Muscle of leg (tissue), 11 donors: ENCODE data around the gene H2AZ1. TPM values are rescaled to one million over a fixed set of nuclear protein-coding genes. Genes with fewer than 3 reads are reported as not detected.

ENCODE experiments used
- DNase-seq: peaks from one replicate; pipeline ENCODE4 v3.0.0; 2013
- H3K27ac ChIP-seq: one replicate; pipeline ENCODE4 v1.5.1; 2013; ENCODE audit warnings: mild to moderate bottlenecking, low read length, control low read depth
- H3K27me3 ChIP-seq: one replicate; pipeline ENCODE4 v1.6.1; 2013; ENCODE audit warnings: low read length; ENCODE audit not compliant: control insufficient read depth, insufficient read depth
- H3K36me3 ChIP-seq: one replicate; pipeline ENCODE4 v1.6.1; 2013; ENCODE audit warnings: low read length; ENCODE audit not compliant: control insufficient read depth, insufficient read depth
- H3K4me1 ChIP-seq: one replicate; pipeline ENCODE4 v1.6.1; 2013; ENCODE audit warnings: low read length; ENCODE audit not compliant: control insufficient read depth, insufficient read depth
- H3K4me3 ChIP-seq: one replicate; pipeline ENCODE4 v1.5.1; 2013; ENCODE audit warnings: low read length, control low read depth
- H3K9me3 ChIP-seq: replicated peaks from 2 replicates; pipeline ENCODE4 v1.6.1; 2013; ENCODE audit warnings: low read depth, low read length; ENCODE audit not compliant: control insufficient read depth
- WGBS: methylation state at CpG from one replicate; pipeline ENCODE4 v1.1.5; 2013; ENCODE audit warnings: missing lambda C conversion rate; ENCODE audit not compliant: insufficient coverage; 5-methylcytosine and 5-hydroxymethylcytosine counted together
- polyA plus RNA-seq, 8 donors: library from polyadenylated mRNA; unstranded; fragments of 120-200 nt; gene quantifications; one replicate each; pipeline versions ENCODE4 v1.2.1 to v1.2.3, GENCODE V29; 2013; ENCODE audit warnings: inconsistent platforms in 1 of 8, low replicate concordance in 1 of 8; ENCODE audit not compliant: insufficient read length in 8 of 8, insufficient read depth in 1 of 8
- total RNA-seq: library from RNA; stranded (reverse); fragments of 120-200 nt; gene quantifications from one replicate; pipeline ENCODE4 v1.2.4, GENCODE V29; 2013

Gene H2AZ1
- total and polyA plus RNA-seq, 9 donors = 168 to 276 (median 222) TPM

- WGBS = 73% methylated on average over 2 of the region's 4 CpGs
- Histone ChIP-seq H3K27me3 (no peaks in the 10 kb centered on the region), H3K4me3 (no peak overlapping the region), H3K36me3 (peaks cover 2% of the 10 kb centered on the region), H3K27ac (peak overlapping the region; percentile 94), H3K9me3 (no peaks in the 10 kb centered on the region), H3K4me1 (peaks cover 15% of the 10 kb centered on the region)
- DNase-seq = peak; percentile 8
Observed at GRCh38 chr4:99947608-99948007, 2.5 kb downstream of the H2AZ1 start.

- peak overlapping the region; percentile 94 for H3K27ac ChIP-seq
- DNase-seq = no peak
- H3K36me3 ChIP-seq = peaks cover 2% of the 10 kb centered on the region
- peaks cover 15% of the 10 kb centered on the region for H3K4me1 ChIP-seq
- H3K4me3 ChIP-seq = peak overlapping the region; percentile 83
- 8% methylated on average over 3 of the region's 8 CpGs for WGBS
- H3K9me3 ChIP-seq = no peaks in the 10 kb centered on the region
- H3K27me3 ChIP-seq = no peaks in the 10 kb centered on the region
Observed at GRCh38 chr4:99947190-99947578, 2.9 kb downstream of the H2AZ1 start.

- DNase-seq = peak; percentile 89
- peak within 1 kb of the TSS; percentile 83 for H3K4me3 ChIP-seq
- peaks cover 15% of the 10 kb centered on the region for H3K4me1 ChIP-seq
- peak within 1 kb of the TSS; percentile 94 for H3K27ac ChIP-seq
- WGBS = 2% methylated on average over 87 of the region's 87 CpGs
- no peaks in the 10 kb centered on the region for H3K9me3 ChIP-seq
- no peaks in the 10 kb centered on the region for H3K27me3 ChIP-seq
- peaks cover 2% of the 10 kb centered on the region for H3K36me3 ChIP-seq
Observed at GRCh38 chr4:99946356-99947189, 3.5 kb downstream of the H2AZ1 start, which contains the start of gene DNAJB14. TSS of gene DNAJB14 (minus strand) at chr4:99946618. CDS start at chr4:99946571, 47 bp downstream.

GRCh38 chr4:99945718-99946355 lies 4.2 kb downstream of the H2AZ1 start:
- Histone ChIP-seq H3K27me3 (no peaks in the 10 kb centered on the region), H3K4me3 (peak overlapping the region; percentile 83), H3K9me3 (no peaks in the 10 kb centered on the region), H3K27ac (peak overlapping the region; percentile 93), H3K36me3 (peaks cover 2% of the 10 kb centered on the region), H3K4me1 (peaks cover 13% of the 10 kb centered on the region)
- peak; percentile 49 for DNase-seq
- WGBS = under 1% methylated on average over 17 of the region's 25 CpGs

- no CpG with 5 or more reads among the region's 2 CpGs for WGBS
- Histone ChIP-seq H3K4me1 (peaks cover 13% of the 10 kb centered on the region), H3K27me3 (no peaks in the 10 kb centered on the region), H3K27ac (no peak overlapping the region), H3K4me3 (no peak overlapping the region), H3K9me3 (no peaks in the 10 kb centered on the region), H3K36me3 (peaks cover 2% of the 10 kb centered on the region)
- DNase-seq = no peak
Observed at GRCh38 chr4:99943904-99944437, 6.1 kb downstream of the H2AZ1 start.

- Histone ChIP-seq H3K27ac (no peak overlapping the region), H3K4me1 (no peaks in the 10 kb centered on the region), H3K27me3 (no peaks in the 10 kb centered on the region), H3K9me3 (peaks cover 19% of the 10 kb centered on the region), H3K36me3 (peaks cover 2% of the 10 kb centered on the region), H3K4me3 (no peak overlapping the region)
- DNase-seq = no peak
- 92% methylated on average over 2 of the region's 3 CpGs for WGBS
Observed at GRCh38 chr4:99938243-99938753, 11.8 kb downstream of the H2AZ1 start.

GRCh38 chr4:99934891-99935290 lies 15.2 kb downstream of the H2AZ1 start:
- no peak for DNase-seq
- H3K27me3 ChIP-seq = no peaks in the 10 kb centered on the region
- H3K4me3 ChIP-seq = no peak overlapping the region
- no peak overlapping the region for H3K27ac ChIP-seq
- H3K4me1 ChIP-seq = no peaks in the 10 kb centered on the region
- H3K36me3 ChIP-seq = peaks cover 2% of the 10 kb centered on the region
- H3K9me3 ChIP-seq = peaks cover 19% of the 10 kb centered on the region

- no peak for DNase-seq
- Histone ChIP-seq H3K4me3 (no peak overlapping the region), H3K27ac (no peak overlapping the region), H3K4me1 (no peaks in the 10 kb centered on the region), H3K9me3 (no peaks in the 10 kb centered on the region), H3K27me3 (no peaks in the 10 kb centered on the region), H3K36me3 (peaks cover 5% of the 10 kb centered on the region)
- no CpG with 5 or more reads among the region's 2 CpGs for WGBS
Observed at GRCh38 chr4:99927566-99927965, 22.5 kb downstream of the H2AZ1 start.

- Histone ChIP-seq H3K27me3 (no peaks in the 10 kb centered on the region), H3K9me3 (peaks cover 5% of the 10 kb centered on the region), H3K4me1 (no peaks in the 10 kb centered on the region), H3K4me3 (no peak overlapping the region), H3K27ac (no peak overlapping the region), H3K36me3 (peaks cover 16% of the 10 kb centered on the region)
- no CpG with 5 or more reads among the region's 3 CpGs for WGBS
- no peak for DNase-seq
Observed at GRCh38 chr4:99921174-99921573, 28.9 kb downstream of the H2AZ1 start.

GRCh38 chr4:99918656-99919055 lies 31.4 kb downstream of the H2AZ1 start:
- DNase-seq = no peak
- Histone ChIP-seq H3K9me3 (peaks cover 5% of the 10 kb centered on the region), H3K36me3 (peaks cover 20% of the 10 kb centered on the region), H3K4me1 (no peaks in the 10 kb centered on the region), H3K4me3 (no peak overlapping the region), H3K27me3 (no peaks in the 10 kb centered on the region), H3K27ac (no peak overlapping the region)
- WGBS = no CpG with 5 or more reads among the region's 2 CpGs
